HCEC 1CT (cell line): ENCODE measurements around the gene RRAGD.

ENCODE experiments used
- DNase-seq: peaks from one replicate; pipeline ENCODE4 v3.0.0-alpha.2; 2017

The RRAGD gene

GRCh38 chr6:89375427-89376267 lies 36.4 kb downstream of the RRAGD start:
- DNase-seq, result no peak

- no peak for DNase-seq
Measured at GRCh38 chr6:89372506-89372901, 39.6 kb downstream of the RRAGD start.

GRCh38 chr6:89371849-89372505 lies 40.1 kb downstream of the RRAGD start:
- peak; percentile 27 for DNase-seq

GRCh38 chr6:89368999-89369398 lies 43.1 kb downstream of the RRAGD start:
- DNase-seq, result peak; percentile 54

GRCh38 chr6:89368107-89368506 lies 44.0 kb downstream of the RRAGD start:
- peak; percentile 39 for DNase-seq

- no peak for DNase-seq
Measured at GRCh38 chr6:89364586-89364985, 47.5 kb downstream of the RRAGD start.

- no peak for DNase-seq
Measured at GRCh38 chr6:89361171-89361570, 50.9 kb downstream of the RRAGD start.

GRCh38 chr6:89360415-89360999 lies 51.6 kb downstream of the RRAGD start:
- peak; percentile 63 for DNase-seq

- no peak for DNase-seq
Measured at GRCh38 chr6:89359561-89359960, 52.5 kb downstream of the RRAGD start.

- no peak for DNase-seq
Measured at GRCh38 chr6:89357390-89357789, 54.7 kb downstream of the RRAGD start.

- no peak for DNase-seq
Measured at GRCh38 chr6:89356642-89357170, 55.4 kb downstream of the RRAGD start.

- no peak for DNase-seq
Measured at GRCh38 chr6:89355511-89356194, 56.4 kb downstream of the RRAGD start.

- no peak for DNase-seq
Measured at GRCh38 chr6:89353702-89354392, 58.2 kb downstream of the RRAGD start.

GRCh38 chr6:89353118-89353556 lies 58.9 kb downstream of the RRAGD start:
- DNase-seq, result no peak

- DNase-seq, result peak; percentile 88
Measured at GRCh38 chr6:89352278-89353117, 59.6 kb downstream of the RRAGD start, which contains the start of gene UBE2J1. Gene UBE2J1, minus strand, starts transcription at chr6:89352722. Its CDS starts 153 bp downstream, at chr6:89352569.

- no peak for DNase-seq
Measured at GRCh38 chr6:89351671-89352277, 60.3 kb downstream of the RRAGD start.

GRCh38 chr6:89350281-89350966 lies 61.6 kb downstream of the RRAGD start:
- peak; percentile 6 for DNase-seq

- DNase-seq, result no peak
Measured at GRCh38 chr6:89348372-89348771, 63.7 kb downstream of the RRAGD start.

- DNase-seq, result no peak
Measured at GRCh38 chr6:89347825-89348224, 64.2 kb downstream of the RRAGD start.

- no peak for DNase-seq
Measured at GRCh38 chr6:89346433-89346832, 65.6 kb downstream of the RRAGD start.
